Heart left ventricle (tissue), 13 donors: ENCODE results near the gene CTNNA3.

Source experiments
- POLR2A ChIP-seq, 2 donors: fragments of 450-650 bp; IDR thresholded peaks; one replicate each; pipeline ENCODE4 v1.6.1; 2017; ENCODE audit warnings: antibody characterized with exemption in 2 of 2, mild to moderate bottlenecking in 2 of 2, moderate library complexity in 2 of 2
- TF ChIP-seq, protein P1 (sequence below), 12 donors: fragments of 200-600 bp; sonication (generic) in 4 of 12; IDR thresholded peaks; one replicate each; pipeline versions ENCODE4 v1.5.0 to v1.8.0; 2018 to 2022; ENCODE audit warnings: antibody characterized with exemption in 12 of 12, mild to moderate bottlenecking in 5 of 12
- donor health status: ischemic (EF 13 %, LVEDD 7.1; RV severe dilation, severe dysfunction).
- donor health status: DM: no; HTN: yes; CAD: no.
- donor health status: DM: no; HTN: no; CAD: no.
- donor health status: ischemic (EF 25% LVEDD 6.9; RV normal size, moderate dysfunction).
- donor health status: ischemic (EF 25% LVEDD 5.7; RV mildly dilated, moderate dysfunction).
- donor health status: ischemic (EF 35%, LVEDD 5.7; RV mildly dilated, moderate dysfunction).
- donor health status: nonischemic (EF 11% LVEDD 7.7; RV severe dilation, severe dysfunction).
- donor health status: DM: yes; HTN: yes; CAD: no.
- donor health status: PGD.
- donor health status: ischemic (EF 29% LVEDD 5.4; RV normal size, mild dysfunction).
- donor health status: nonischemic (EF 23%, LVEDD 6.1; RV moderate dilation, normal function).

DNA sequence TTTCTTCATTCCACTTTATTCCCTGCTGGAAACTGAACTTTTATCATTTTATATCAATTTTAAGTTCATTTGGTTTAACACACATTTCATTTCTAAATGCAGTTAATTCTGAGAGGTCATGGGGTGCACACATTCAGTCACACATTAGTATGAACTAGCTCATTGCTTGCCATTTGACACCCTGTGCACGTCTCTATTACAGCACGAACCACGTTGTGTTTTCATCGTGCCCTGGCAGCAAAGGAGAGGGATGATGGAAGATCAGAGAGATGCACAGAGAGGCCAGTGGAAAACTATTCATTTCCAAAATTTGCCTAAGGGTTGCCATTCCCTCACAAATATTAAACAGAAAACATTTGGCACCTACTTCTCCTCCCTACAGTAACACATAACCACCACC is 45.4 kb downstream of the CTNNA3 start:
- TF ChIP-seq, protein P1, sequence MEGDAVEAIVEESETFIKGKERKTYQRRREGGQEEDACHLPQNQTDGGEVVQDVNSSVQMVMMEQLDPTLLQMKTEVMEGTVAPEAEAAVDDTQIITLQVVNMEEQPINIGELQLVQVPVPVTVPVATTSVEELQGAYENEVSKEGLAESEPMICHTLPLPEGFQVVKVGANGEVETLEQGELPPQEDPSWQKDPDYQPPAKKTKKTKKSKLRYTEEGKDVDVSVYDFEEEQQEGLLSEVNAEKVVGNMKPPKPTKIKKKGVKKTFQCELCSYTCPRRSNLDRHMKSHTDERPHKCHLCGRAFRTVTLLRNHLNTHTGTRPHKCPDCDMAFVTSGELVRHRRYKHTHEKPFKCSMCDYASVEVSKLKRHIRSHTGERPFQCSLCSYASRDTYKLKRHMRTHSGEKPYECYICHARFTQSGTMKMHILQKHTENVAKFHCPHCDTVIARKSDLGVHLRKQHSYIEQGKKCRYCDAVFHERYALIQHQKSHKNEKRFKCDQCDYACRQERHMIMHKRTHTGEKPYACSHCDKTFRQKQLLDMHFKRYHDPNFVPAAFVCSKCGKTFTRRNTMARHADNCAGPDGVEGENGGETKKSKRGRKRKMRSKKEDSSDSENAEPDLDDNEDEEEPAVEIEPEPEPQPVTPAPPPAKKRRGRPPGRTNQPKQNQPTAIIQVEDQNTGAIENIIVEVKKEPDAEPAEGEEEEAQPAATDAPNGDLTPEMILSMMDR (IDR thresholded peaks at IDR 0.05): no peak
- no peak for TF ChIP-seq POLR2A (IDR thresholded peaks at IDR 0.05)
